Gastroesophageal sphincter (tissue), 3 donors: ENCODE results near the gene RAPGEF1.

Experiments used
- EP300 ChIP-seq: sonication (generic); formaldehyde crosslinking; IDR thresholded peaks from one replicate; pipeline ENCODE4 v1.6.1; 2017; ENCODE audit warnings: antibody characterized with exemption, mild to moderate bottlenecking
- POLR2A ChIP-seq, 2 donors: fragments of 450-650 bp; IDR thresholded peaks; one replicate each; pipeline ENCODE4 v1.6.1; 2017; ENCODE audit warnings: antibody characterized with exemption in 2 of 2, mild to moderate bottlenecking in 2 of 2, moderate library complexity in 1 of 2
- POLR2AphosphoS5 ChIP-seq: sonication (generic); formaldehyde crosslinking; IDR thresholded peaks from one replicate; pipeline ENCODE4 v1.6.1; 2017; ENCODE audit warnings: antibody characterized with exemption
- TF ChIP-seq, protein P1 (sequence below), 4 experiments: fragments of 200-600 bp in 2 of 4; fragments of 450-650 bp in 2 of 4; sonication (generic) in 1 of 4; IDR thresholded peaks; one replicate each; pipeline ENCODE4 v1.5.1; 2017 to 2019; ENCODE audit warnings: antibody characterized with exemption in 4 of 4, mild to moderate bottlenecking in 2 of 4, moderate library complexity in 2 of 4

DNA sequence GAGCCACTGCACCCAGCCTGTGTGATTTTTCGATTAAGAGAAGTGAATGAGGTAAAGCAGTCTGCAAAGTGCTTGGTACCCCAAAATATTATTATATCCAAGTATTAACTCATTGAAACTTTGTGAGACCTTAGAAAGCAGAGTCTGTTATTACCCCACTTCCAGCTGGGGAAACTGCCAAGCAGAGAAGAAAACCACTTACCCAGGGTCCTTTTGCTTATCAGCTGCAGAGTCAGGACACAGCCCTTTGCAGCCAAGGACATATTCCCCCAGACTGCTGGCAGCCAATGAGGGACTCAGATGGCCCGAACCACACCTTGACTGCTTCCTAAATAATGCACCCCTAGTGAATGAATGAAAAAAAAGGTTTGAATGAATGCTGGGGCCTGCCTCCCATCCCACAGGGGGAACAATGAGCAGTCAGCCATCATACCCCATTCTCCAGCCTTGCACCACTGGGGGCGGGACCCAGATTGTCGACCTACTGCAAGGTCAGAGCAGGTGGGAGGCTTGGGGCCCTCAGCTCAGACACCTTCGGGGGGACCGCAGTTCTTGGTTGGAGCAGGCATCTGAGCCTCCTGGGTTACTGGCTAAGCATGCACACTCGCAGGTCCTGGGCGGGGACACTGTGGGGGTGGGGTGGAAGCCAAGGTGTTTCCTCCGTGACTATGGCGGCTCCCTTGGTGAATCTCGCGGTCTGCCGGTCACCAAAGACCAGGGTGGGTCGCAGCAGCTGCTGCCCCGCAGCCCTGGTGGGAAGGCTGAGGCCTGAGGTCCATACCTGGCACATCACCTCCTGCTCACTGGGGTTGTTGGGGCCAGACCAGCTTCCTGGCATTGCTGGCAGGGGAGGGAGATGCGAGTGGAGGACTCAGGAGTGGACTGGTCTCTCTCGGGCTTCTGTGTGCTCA, 164.9 kb downstream of the RAPGEF1 start:
- TF ChIP-seq POLR2AphosphoS5 = no peak
- TF ChIP-seq, protein P1, sequence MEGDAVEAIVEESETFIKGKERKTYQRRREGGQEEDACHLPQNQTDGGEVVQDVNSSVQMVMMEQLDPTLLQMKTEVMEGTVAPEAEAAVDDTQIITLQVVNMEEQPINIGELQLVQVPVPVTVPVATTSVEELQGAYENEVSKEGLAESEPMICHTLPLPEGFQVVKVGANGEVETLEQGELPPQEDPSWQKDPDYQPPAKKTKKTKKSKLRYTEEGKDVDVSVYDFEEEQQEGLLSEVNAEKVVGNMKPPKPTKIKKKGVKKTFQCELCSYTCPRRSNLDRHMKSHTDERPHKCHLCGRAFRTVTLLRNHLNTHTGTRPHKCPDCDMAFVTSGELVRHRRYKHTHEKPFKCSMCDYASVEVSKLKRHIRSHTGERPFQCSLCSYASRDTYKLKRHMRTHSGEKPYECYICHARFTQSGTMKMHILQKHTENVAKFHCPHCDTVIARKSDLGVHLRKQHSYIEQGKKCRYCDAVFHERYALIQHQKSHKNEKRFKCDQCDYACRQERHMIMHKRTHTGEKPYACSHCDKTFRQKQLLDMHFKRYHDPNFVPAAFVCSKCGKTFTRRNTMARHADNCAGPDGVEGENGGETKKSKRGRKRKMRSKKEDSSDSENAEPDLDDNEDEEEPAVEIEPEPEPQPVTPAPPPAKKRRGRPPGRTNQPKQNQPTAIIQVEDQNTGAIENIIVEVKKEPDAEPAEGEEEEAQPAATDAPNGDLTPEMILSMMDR (IDR thresholded peaks at IDR 0.05) = no peak
- TF ChIP-seq EP300 = no peak
- TF ChIP-seq POLR2A (IDR thresholded peaks at IDR 0.05) = no peak
